ENCODE results near the gene CPNE9. TPM values are rescaled to one million over a fixed set of nuclear protein-coding genes. Genes with fewer than 3 reads are reported as not detected.

Gene CPNE9
- total and polyA plus RNA-seq, 2 experiments from 2014 or later: 7.0 to 8.8 TPM

DNA sequence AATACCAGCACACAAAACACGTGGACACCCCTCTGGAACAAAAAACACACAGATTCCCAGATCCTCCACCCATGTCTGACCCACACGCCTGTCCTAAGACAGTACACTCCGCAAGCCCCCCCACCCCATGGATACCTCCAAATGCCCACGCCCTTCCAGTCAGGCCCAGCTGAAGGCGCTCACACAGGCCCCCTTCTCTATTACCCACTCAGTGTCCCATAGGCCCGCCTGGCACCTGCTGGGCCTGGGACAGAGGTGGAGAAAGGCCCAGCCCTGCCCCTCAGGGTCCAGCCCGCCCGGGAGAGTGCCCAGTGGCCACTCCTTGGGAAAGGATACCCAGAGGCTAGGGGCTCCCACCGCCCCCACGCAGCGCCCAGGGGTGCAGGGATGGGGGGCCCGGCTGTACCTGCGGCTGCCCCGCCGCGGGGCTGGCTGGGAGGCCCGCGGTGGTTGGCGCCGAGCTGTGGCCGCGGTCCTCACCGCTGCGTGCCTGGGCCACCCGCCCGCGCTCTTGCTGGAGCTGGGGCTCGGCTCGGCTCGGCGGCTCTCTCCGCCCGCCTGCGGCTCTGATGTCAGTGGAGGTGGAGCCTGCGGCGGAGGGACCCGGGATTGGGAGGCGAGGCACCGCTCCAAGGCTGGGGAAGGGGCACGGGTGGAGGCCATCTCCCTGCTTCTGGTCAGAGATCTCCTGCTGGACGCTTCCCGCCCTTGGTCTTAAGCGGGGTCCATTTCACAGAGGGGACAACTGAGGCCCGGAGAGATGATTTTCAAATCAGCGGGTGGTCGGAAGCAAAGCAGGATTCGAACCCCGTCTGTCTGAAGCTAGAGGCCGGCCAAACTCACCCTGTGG lies 66.0 kb downstream of the CPNE9 start, which contains the start of gene CAMK1:
CAMK1 (minus strand) TSS at position 522 of the 850 bp plus-strand sequence. CDS start 2,198 bp downstream, outside the sequence.
- Histone ChIP-seq H4K20me1 (replicated peaks; ENCODE audit: insufficient read depth) (no peaks in the 10 kb centered on the region), H3K27me3 (ENCODE audit: insufficient read depth) (peaks cover 62% of the 10 kb centered on the region), H3K79me2 (replicated peaks; ENCODE audit: insufficient read depth) (no peaks in the 10 kb centered on the region), H3K4me1 (ENCODE audit: insufficient read depth) (no peaks in the 10 kb centered on the region), H3K9me2 (ENCODE audit: insufficient read depth) (no peaks in the 10 kb centered on the region), H3F3A (replicated peaks; ENCODE audit: low read depth) (no peaks in the 10 kb centered on the region), H3K4me3 (peak within 1 kb of the TSS; percentile 68), H3K4me2 (peak within 1 kb of the TSS; percentile 85), H3K27ac (ENCODE audit: low read depth) (no peak within 1 kb of the TSS), H3K36me3 (ENCODE audit: insufficient read depth) (no peaks in the 10 kb centered on the region), H2AFZ (peak within 1 kb of the TSS; percentile 93)
- peaks cover 42% of the 10 kb centered on the region for H3K27me3 Mint-ChIP-seq (ENCODE audit: insufficient read depth, low read depth, poor library complexity)
- peak within 1 kb of the TSS; percentile 69 for H3K4me3 Mint-ChIP-seq
- H3K36me3 Mint-ChIP-seq (ENCODE audit: low read depth): no peaks in the 10 kb centered on the region
- no peak within 1 kb of the TSS for H3K27ac Mint-ChIP-seq
- H3K4me1 Mint-ChIP-seq: peaks cover 18% of the 10 kb centered on the region
- DNase-seq (ENCODE audit: low spot score) (peak; percentile 86), ATAC-seq (peak; percentile 94)
- H3K9me3 Mint-ChIP-seq: no peaks in the 10 kb centered on the region
- peak; percentile 89 for TF ChIP-seq ZNF331 (CRISPR knock-in tag; IDR thresholded peaks at IDR 0.05; ENCODE audit: low read depth)
- TF ChIP-seq EZH2phosphoT487 (IDR thresholded peaks at IDR 0.05; ENCODE audit: unreplicated experiment): no peak
- no peak for TF ChIP-seq CTCF (conservative IDR thresholded peaks at IDR 0.05; ENCODE audit: low read depth in 2 of 2)
- no peak for TF ChIP-seq ZNF462 (CRISPR knock-in tag; IDR thresholded peaks at IDR 0.05)
- TF ChIP-seq NANOG (IDR thresholded peaks at IDR 0.05; ENCODE audit: borderline replicate concordance): no peak
- TF ChIP-seq ZNF114 (CRISPR knock-in tag; IDR thresholded peaks at IDR 0.05): no peak
- peak; percentile 43; the same call in 1 of the 2 replicates for TF ChIP-seq POLR2AphosphoS5 (IDR thresholded peaks at IDR 0.05; ENCODE audit: low read depth)
- TF ChIP-seq EZH2 (IDR thresholded peaks at IDR 0.05; ENCODE audit: low read depth, unreplicated experiment): no peak
- peak; percentile 53; the same call in 1 of the 2 replicates for TF ChIP-seq CREB1 (CRISPR knock-in tag; IDR thresholded peaks at IDR 0.05; ENCODE audit: low read depth)
- TF ChIP-seq JUNB (IDR thresholded peaks at IDR 0.05; ENCODE audit: unreplicated experiment): no peak
